HepG2 (cell line): ENCODE data around the gene COL4A2. TPM values are rescaled to one million over a fixed set of nuclear protein-coding genes. Genes with fewer than 3 reads are reported as not detected.

ENCODE experiments used
- ATAC-seq: fragments of 200-7000 bp; cut with Tn5 transposase; 3 replicates; pipeline ENCODE4 v1.9.1; 2020; ENCODE audit warnings: mild to moderate bottlenecking, moderate library complexity
- BruUV-seq: library from RNA; stranded (reverse); fragments of 400-500 nt; replicated peaks from 2 replicates; lab custom pipeline; 2021; lab: Mats Ljungman, UMichigan
- CTCF ChIA-PET: fragments of 300-600 bp; formaldehyde crosslinking; extraction: SDS; loops from one replicate; lab custom pipeline; 2021; ENCODE audit warnings: low total read pairs, inconsistent platforms, low intra/inter-chr PET ratio; lab: Yijun Ruan, JAX
- POLR2A ChIA-PET: fragments of 350-600 bp; sonication (Branson Sonifier 250); formaldehyde crosslinking; loops from one replicate; lab custom pipeline; 2020; ENCODE audit warnings: antibody characterized with exemption, inconsistent platforms; lab: Yijun Ruan, JAX
- DNase-seq: peaks from one replicate; pipeline ENCODE4 v3.0.0-alpha.2; 2015; ENCODE audit warnings: low spot score
- FAIRE-seq: peaks from 3 replicates; lab custom pipeline; 2011; peaks lifted over from hg19 to GRCh38; lab: Jason Lieb, UNC
- H2AFZ ChIP-seq: one replicate; pipeline ENCODE4 v1.6.1; 2011; ENCODE audit warnings: low read length, inconsistent platforms
- H3K27ac ChIP-seq: fragments of 300-600 bp; 3 replicates; pipeline ENCODE4 v1.8.0; 2011; ENCODE audit warnings: mixed run types, mild to moderate bottlenecking, mixed read lengths, low read length, inconsistent platforms; ENCODE audit not compliant: insufficient read depth; ENCODE audit errors: extremely low read length
- H3K27me3 ChIP-seq, 2 experiments: fragments of 200-600 bp in 1 of 2; 2 replicates in 1 of 2; 3 replicates in 1 of 2; pipeline versions ENCODE4 v1.6.0 to v1.8.0; 2011; ENCODE audit warnings: low read length in 2 of 2, mild to moderate bottlenecking in 2 of 2, moderate library complexity in 2 of 2, inconsistent platforms in 1 of 2; ENCODE audit not compliant: insufficient read depth in 2 of 2, control insufficient read depth in 1 of 2
- H3K36me3 ChIP-seq, 2 experiments: fragments of 200-600 bp in 1 of 2; replicated peaks in 1 of 2; 2 replicates in 1 of 2; 3 replicates in 1 of 2; pipeline versions ENCODE4 v1.5.1 to v1.8.0; 2011; ENCODE audit warnings: low read length in 2 of 2, inconsistent platforms in 1 of 2; ENCODE audit not compliant: insufficient read depth in 2 of 2, control insufficient read depth in 1 of 2
- H3K4me1 ChIP-seq: 2 replicates; pipeline ENCODE4 v1.5.1; 2012; ENCODE audit warnings: low read length, inconsistent platforms; ENCODE audit not compliant: insufficient read depth
- H3K4me2 ChIP-seq: 2 replicates; pipeline ENCODE4 v1.6.0; 2011; ENCODE audit warnings: low read depth, low read length, inconsistent platforms
- H3K4me3 ChIP-seq, 3 experiments: fragments of 200-600 bp in 1 of 3; sonication (generic), shearing (Covaris generic) in 1 of 3; replicated peaks in 1 of 3; 2 replicates each; pipeline ENCODE4 v1.5.1; 2011 to 2016; ENCODE audit warnings: low read length in 3 of 3, inconsistent platforms in 2 of 3, low read depth in 2 of 3, mild to moderate bottlenecking in 2 of 3, control low read depth in 1 of 3, mixed read lengths in 1 of 3; ENCODE audit not compliant: insufficient read depth in 1 of 3
- H3K79me2 ChIP-seq: one replicate; pipeline ENCODE4 v1.6.1; 2011; ENCODE audit warnings: low read length, inconsistent platforms; ENCODE audit not compliant: insufficient read depth
- H3K9ac ChIP-seq: 2 replicates; pipeline ENCODE4 v1.6.0; 2011; ENCODE audit warnings: mild to moderate bottlenecking, low read depth, low read length, inconsistent platforms; ENCODE audit not compliant: insufficient read depth
- H3K9me3 ChIP-seq: 2 replicates; pipeline ENCODE4 v1.5.1; 2012; ENCODE audit warnings: mild to moderate bottlenecking, low read length
- H4K20me1 ChIP-seq: 2 replicates; pipeline ENCODE4 v1.6.0; 2011; ENCODE audit warnings: inconsistent platforms, mild to moderate bottlenecking, low read length, moderate library complexity; ENCODE audit not compliant: insufficient read depth
- SALL1 ChIP-seq: sonication (generic); formaldehyde crosslinking; IDR thresholded peaks from 2 replicates; pipeline ENCODE4 v1.8.0; 2022; ENCODE audit warnings: mild to moderate bottlenecking, missing genetic modification reagents
- TSC22D2 ChIP-seq: sonication (generic); formaldehyde crosslinking; IDR thresholded peaks from 2 replicates; pipeline ENCODE4 v1.5.1; 2020; ENCODE audit warnings: missing genetic modification reagents, mild to moderate bottlenecking, borderline replicate concordance
- YEATS4 ChIP-seq: sonication (generic); formaldehyde crosslinking; IDR thresholded peaks from 2 replicates; pipeline ENCODE4 v1.4.0; 2020; ENCODE audit warnings: missing genetic modification reagents, borderline replicate concordance
- ZBTB42 ChIP-seq: sonication (generic); formaldehyde crosslinking; IDR thresholded peaks from 2 replicates; pipeline ENCODE4 v1.5.0; 2020; ENCODE audit warnings: mild to moderate bottlenecking, missing genetic modification reagents
- ZNF124 ChIP-seq: sonication (generic); formaldehyde crosslinking; IDR thresholded peaks from 2 replicates; pipeline ENCODE4 v1.4.0; 2020; ENCODE audit warnings: missing genetic modification reagents
- ZNF282 ChIP-seq: fragments of 450-650 bp; IDR thresholded peaks from 2 replicates; pipeline ENCODE4 v1.6.1; 2018; ENCODE audit not compliant: partially characterized antibody
- ZNF318 ChIP-seq: sonication (generic); formaldehyde crosslinking; IDR thresholded peaks from 2 replicates; pipeline ENCODE4 v1.4.0; 2020; ENCODE audit warnings: mild to moderate bottlenecking, missing genetic modification reagents
- ZNF430 ChIP-seq: sonication (generic); formaldehyde crosslinking; IDR thresholded peaks from 2 replicates; pipeline ENCODE4 v1.9.0; 2021; ENCODE audit warnings: mild to moderate bottlenecking, missing genetic modification reagents
- ZNF781 ChIP-seq: sonication (generic); formaldehyde crosslinking; IDR thresholded peaks from 2 replicates; pipeline ENCODE4 v1.5.1; 2020; ENCODE audit warnings: borderline replicate concordance, mild to moderate bottlenecking, missing genetic modification reagents; ENCODE audit errors: not compliant biosample characterization
- ZNF782 ChIP-seq: sonication (generic); formaldehyde crosslinking; IDR thresholded peaks from 2 replicates; pipeline ENCODE4 v1.4.0; 2020; ENCODE audit warnings: missing genetic modification reagents, mild to moderate bottlenecking, borderline replicate concordance
- ZSCAN22 ChIP-seq: sonication (generic); formaldehyde crosslinking; IDR thresholded peaks from 2 replicates; pipeline ENCODE4 v1.4.0; 2020; ENCODE audit warnings: mild to moderate bottlenecking, missing genetic modification reagents
- WGBS: methylation state at CpG from one replicate; pipeline ENCODE4 v1.1.6; 2017; ENCODE audit warnings: low lambda C conversion rate; 5-methylcytosine and 5-hydroxymethylcytosine counted together
- in situ Hi-C: cut with HindIII; loops from 2 replicates; pipeline ENCODE4 v1.10.0; 2017; ENCODE audit warnings: low pct_unique_long_range_greater_than_20kb; ENCODE audit not compliant: extremely low pct_ligation_motif_present
- intact Hi-C: fragments of 100-400 bp; cut with micrococcal nuclease; formaldehyde crosslinking; loops from one replicate; pipeline ENCODE4 v1.10.0; 2022; ENCODE audit not compliant: unreplicated experiment
- polyA plus RNA-seq, 8 experiments: library from polyadenylated mRNA; depleted of rRNA in 3 of 8; stranded (reverse) in 7 of 8; unstranded in 1 of 8; fragments of >200 nt; fragmentation: Illumina TruSeq in 4 of 8; extraction: Trizol in 4 of 8; gene quantifications; 2 replicates each; pipeline versions ENCODE4 v1.2.1 to v1.2.3, GENCODE V29; 2011 to 2016; ENCODE audit warnings: low read depth in 4 of 8, missing spikeins in 1 of 8, mixed read lengths in 1 of 8; ENCODE audit not compliant: insufficient read depth in 1 of 8
- total RNA-seq, 5 experiments: library from RNA; depleted of rRNA; stranded (reverse); fragments of >200 nt; fragmentation: Illumina TruSeq; extraction: Trizol; gene quantifications; 2 replicates each; pipeline ENCODE4 v1.2.3, GENCODE V29; 2016; ENCODE audit warnings: low read depth in 1 of 5

The COL4A2 gene
- total and polyA plus RNA-seq, 2 of the 13 experiments (the other 11 are each of a cell fraction or from before 2014, with no cell fraction given) = 0.22 to 1.9 TPM

GRCh38 chr13:110410936-110411687 lies 104.0 kb downstream of the COL4A2 start:
- Histone ChIP-seq H3K4me1 (no peaks in the 10 kb centered on the region), H4K20me1 (no peaks in the 10 kb centered on the region), H3K4me2 (no peak overlapping the region), H3K27me3 (peaks cover 1 to 31% of the 10 kb centered on the region in 2 experiments; a peak in 4 of 5 replicates), H2AFZ (no peak overlapping the region), H3K4me3 (no peak overlapping the region), H3K36me3 (no peaks in the 10 kb centered on the region), H3K79me2 (no peaks in the 10 kb centered on the region), H3K9me3 (no peaks in the 10 kb centered on the region), H3K27ac (no peak overlapping the region), H3K9ac (no peak overlapping the region)
- DNase-seq (no peak), ATAC-seq (no peak), FAIRE-seq (no peak)
- TF ChIP-seq ZNF124 = no peak
- no peak for TF ChIP-seq ZSCAN22
- TF ChIP-seq YEATS4 (CRISPR knock-in tag) = no peak
- TF ChIP-seq ZNF282 = no peak
- TF ChIP-seq ZNF318 = no peak
- no peak for TF ChIP-seq ZNF781 (CRISPR knock-in tag)
- no peak for TF ChIP-seq ZNF782 (CRISPR knock-in tag)
- no peak for TF ChIP-seq ZNF430 (CRISPR knock-in tag)
- no peak for TF ChIP-seq TSC22D2 (CRISPR knock-in tag)
- TF ChIP-seq ZBTB42 (CRISPR knock-in tag) = no peak
- TF ChIP-seq SALL1 (CRISPR knock-in tag) = no peak
- no TSS peak for BruUV-seq
- ChIA-PET POLR2A (no interaction called here), CTCF (interaction anchor here (2.9 kb wide), 1 partner anchor 188 kb away, joined by 32 read pairs; no protein-coding TSS in a partner anchor)
- intact Hi-C loops = loop anchor here (5.0 kb wide), 1 partner anchor 1449 kb away; no protein-coding TSS in a partner anchor
- in situ Hi-C loops = loop anchor here (5.0 to 25.0 kb wide), 2 partner anchors 189 to 1449 kb away; no protein-coding TSS in a partner anchor
- WGBS = 6% methylated on average over 12 of the region's 12 CpGs
